GM11168 (cell line): ENCODE measurements around the gene SEMG2.

ENCODE experiments used
- in situ Hi-C: fragments of 300-500 bp; cut with MboI; formaldehyde crosslinking; loops from one replicate; pipeline ENCODE4 v1.12.0; 2022; ENCODE audit warnings: low sequenced_read_pairs; ENCODE audit not compliant: unreplicated experiment

Gene SEMG2

DNA sequence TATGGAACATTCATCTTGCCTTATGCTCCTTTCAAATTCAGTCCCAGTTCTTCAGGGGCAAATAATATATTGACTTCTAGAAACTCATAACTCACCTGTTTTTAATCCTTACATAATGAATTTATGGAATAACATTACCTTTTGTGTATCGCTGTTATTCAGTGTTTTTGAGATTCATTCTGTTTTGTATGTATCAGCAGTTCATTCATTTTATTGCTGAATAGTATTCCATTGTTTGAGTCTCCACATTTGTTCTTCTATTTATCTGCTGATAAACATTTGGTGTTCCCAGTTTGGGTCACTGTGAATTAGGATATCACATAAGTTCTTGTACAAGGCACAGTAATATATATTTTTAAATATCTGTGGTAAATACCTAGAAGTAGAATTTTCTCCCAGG lies 5.1 kb downstream of the SEMG2 start:
- in situ Hi-C loops: no loop called here

GRCh38 chr20:45229264-45230056 lies 8.3 kb downstream of the SEMG2 start:
- in situ Hi-C loops: no loop called here

- in situ Hi-C loops: no loop called here
Measured at GRCh38 chr20:45230631-45231030, 9.5 kb downstream of the SEMG2 start.

- in situ Hi-C loops: no loop called here
Measured at GRCh38 chr20:45235995-45236394, 14.8 kb downstream of the SEMG2 start.

DNA sequence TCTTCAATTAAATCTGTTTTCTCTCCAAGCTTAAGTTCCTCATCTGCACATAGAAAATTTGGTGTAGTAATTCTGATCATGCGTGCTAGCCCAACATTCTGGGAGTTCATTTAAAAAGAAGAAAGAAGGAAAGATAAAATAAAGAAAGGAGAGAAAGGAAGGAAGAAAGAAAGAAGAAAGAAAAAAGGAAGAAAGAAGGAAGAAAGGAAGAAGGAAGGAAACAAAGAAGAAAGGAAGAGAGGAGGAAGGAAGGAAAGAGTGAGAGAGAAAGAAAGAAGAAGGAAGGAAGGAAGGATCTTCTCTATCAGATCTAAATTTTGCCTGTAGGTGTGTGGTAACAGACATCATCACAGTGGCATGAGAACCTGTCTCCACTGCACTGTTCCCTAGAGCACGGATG lies 17.0 kb downstream of the SEMG2 start:
- in situ Hi-C loops: no loop called here

DNA sequence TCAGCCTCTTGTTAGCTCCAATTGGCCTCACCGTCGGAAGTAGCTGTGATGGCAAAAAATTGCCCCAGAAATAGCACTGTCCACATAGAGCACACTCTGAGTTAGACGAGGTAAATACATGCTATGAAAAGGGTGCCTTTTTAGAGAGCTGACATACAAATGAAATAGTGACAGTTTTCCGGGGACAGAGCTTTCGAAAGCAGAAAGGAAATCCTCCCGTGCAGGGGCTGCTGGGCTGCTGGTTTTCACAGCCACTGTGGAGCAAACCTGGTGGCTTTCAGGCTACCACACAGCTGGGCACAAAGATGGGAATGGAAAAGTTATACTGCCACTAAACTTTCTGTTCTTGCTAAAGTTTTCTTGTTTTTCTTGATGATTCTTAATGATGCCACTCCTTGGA lies 24.9 kb downstream of the SEMG2 start:
- in situ Hi-C loops: no loop called here

DNA sequence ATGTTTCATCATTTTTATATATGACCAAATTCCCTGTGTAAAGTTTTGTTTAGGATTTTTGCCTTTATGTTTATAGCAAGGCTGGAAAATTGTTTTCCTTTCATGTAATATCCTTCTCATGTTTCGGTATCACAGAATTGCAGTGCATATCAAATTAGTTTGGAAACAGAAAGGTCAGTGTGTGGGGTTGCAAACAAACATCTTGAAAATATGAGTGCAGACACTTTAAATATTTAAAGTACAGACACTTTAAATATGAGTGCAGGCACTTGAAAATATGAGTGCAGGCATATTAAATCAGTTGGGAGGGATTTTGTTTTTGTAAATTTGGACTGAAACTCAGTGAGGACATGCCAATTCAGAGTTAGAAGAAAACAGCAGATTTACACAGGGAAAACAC lies 26.7 kb downstream of the SEMG2 start:
- in situ Hi-C loops: no loop called here

DNA sequence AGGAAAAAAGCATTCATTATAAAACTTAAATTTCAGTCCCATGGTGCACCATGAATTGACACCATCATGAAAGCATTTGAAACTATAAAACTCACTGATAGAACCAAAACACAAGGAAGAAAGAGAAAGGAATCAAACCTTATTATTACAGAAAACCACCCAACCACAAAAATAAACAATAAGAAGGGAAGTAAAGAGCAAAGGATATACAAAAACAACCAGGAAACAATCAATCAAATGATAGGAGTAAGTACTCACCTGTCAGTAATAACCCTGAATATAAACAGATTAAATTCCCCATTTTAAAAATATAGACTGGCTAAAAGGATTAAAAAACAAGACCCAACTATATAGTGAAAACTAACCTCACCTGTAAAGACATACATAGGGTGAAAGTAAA lies 27.4 kb downstream of the SEMG2 start:
- in situ Hi-C loops: no loop called here

- in situ Hi-C loops: no loop called here
Measured at GRCh38 chr20:45251884-45252560, 30.8 kb downstream of the SEMG2 start.

- in situ Hi-C loops: no loop called here
Measured at GRCh38 chr20:45253261-45253660, 32.1 kb downstream of the SEMG2 start.

- in situ Hi-C loops: no loop called here
Measured at GRCh38 chr20:45254383-45255262, 33.5 kb downstream of the SEMG2 start, which contains the start of gene SLPI. Gene SLPI, minus strand, starts transcription at chr20:45254564. Its CDS starts 21 bp downstream, at chr20:45254543.

GRCh38 chr20:45257161-45257560 lies 36.0 kb downstream of the SEMG2 start:
- in situ Hi-C loops: no loop called here

GRCh38 chr20:45257711-45258110 lies 36.5 kb downstream of the SEMG2 start:
- in situ Hi-C loops: no loop called here

DNA sequence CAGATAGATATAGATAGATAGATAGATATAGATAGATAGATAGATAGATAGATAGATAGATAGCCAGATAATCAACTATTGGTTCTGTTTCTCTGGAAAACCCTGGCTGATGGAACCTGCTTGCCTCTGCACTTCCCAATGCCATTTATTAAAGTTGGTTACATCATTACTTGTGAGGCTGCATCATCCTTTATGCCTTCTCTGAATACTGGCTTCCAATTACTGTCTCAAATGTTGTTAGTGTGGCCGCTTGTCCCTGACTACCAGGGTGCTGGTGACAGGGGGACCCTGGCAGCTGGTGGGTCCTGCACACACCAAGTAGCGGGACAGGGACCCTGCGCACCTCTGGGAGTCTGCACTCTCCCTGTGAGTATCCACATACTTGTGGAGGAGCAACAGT lies 37.1 kb downstream of the SEMG2 start:
- in situ Hi-C loops: no loop called here

- in situ Hi-C loops: no loop called here
Measured at GRCh38 chr20:45258664-45259063, 37.5 kb downstream of the SEMG2 start.

DNA sequence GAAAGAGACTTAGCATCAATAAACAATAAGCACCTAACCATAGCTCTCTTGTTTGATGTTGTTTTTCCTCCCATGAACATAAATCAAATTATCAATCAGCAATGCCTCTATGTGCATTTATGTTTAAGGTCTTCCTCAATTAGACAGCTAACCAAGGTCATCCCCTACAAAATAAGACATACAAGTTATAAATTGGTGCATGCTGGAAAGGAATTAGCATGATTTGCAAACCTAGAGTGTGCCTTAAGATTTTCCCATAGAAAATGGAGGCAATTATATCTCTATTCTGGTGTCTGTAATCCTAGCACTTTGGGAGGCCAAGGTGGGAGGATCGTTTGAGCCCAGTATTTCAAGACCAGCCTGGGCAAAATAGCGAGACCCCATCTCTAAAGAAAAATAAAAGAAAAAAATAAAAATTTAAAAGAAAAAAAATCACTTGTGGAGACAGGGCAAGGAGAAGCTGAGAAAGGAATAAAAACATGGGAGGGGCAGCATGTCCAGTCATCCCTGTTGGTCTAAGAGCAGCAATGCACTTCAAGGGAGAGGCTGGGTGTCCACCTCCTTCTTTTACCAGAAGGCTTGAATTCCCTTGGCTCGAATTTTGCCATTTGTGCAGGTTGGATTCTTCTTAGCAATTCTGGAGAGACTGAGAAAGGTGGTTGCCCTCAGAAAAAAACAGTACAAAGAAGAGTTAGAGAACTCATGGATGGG lies 42.5 kb downstream of the SEMG2 start:
- in situ Hi-C loops: no loop called here

DNA sequence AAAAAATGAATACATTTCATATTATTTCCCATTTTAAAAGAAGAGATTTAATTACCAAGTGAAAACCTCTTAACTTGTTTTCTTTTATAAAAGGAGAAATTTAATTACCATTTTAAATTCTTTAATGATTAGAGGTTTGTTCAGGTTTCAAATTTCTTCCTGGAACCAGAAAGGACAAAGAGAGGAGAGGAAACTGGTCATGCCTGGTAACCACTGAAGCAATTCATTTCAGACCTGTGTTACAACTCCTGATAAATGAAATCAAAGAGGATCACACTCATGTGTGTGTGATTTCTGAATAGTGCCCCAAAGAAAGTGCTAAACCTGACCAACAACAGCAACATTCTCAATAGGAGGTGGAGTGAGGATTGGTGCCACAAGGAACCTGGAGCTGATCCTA lies 45.8 kb downstream of the SEMG2 start:
- in situ Hi-C loops: no loop called here

GRCh38 chr20:45268531-45268930 lies 47.4 kb downstream of the SEMG2 start:
- in situ Hi-C loops: no loop called here

- in situ Hi-C loops: no loop called here
Measured at GRCh38 chr20:45269056-45269455, 47.9 kb downstream of the SEMG2 start.

- in situ Hi-C loops: no loop called here
Measured at GRCh38 chr20:45269754-45270270, 48.6 kb downstream of the SEMG2 start.
